ENCODE measurements around the gene UXS1.

- TF ChIP-seq CTCF (conservative IDR thresholded peaks at IDR 0.05; ENCODE audit: low read length) (no peak), EZH2phosphoT487 (IDR thresholded peaks at IDR 0.05; ENCODE audit: borderline replicate concordance, low read depth, low read length) (no peak)
Measured at GRCh38 chr2:106089611-106090010, 104.5 kb downstream of the UXS1 start.
